Measurements from ENCODE around the gene MAMDC2. TPM values are rescaled to one million over a fixed set of nuclear protein-coding genes. Genes with fewer than 3 reads are reported as not detected.

Gene MAMDC2
- total RNA-seq, 1 experiment from 2014 or later = 0.37 TPM

DNA sequence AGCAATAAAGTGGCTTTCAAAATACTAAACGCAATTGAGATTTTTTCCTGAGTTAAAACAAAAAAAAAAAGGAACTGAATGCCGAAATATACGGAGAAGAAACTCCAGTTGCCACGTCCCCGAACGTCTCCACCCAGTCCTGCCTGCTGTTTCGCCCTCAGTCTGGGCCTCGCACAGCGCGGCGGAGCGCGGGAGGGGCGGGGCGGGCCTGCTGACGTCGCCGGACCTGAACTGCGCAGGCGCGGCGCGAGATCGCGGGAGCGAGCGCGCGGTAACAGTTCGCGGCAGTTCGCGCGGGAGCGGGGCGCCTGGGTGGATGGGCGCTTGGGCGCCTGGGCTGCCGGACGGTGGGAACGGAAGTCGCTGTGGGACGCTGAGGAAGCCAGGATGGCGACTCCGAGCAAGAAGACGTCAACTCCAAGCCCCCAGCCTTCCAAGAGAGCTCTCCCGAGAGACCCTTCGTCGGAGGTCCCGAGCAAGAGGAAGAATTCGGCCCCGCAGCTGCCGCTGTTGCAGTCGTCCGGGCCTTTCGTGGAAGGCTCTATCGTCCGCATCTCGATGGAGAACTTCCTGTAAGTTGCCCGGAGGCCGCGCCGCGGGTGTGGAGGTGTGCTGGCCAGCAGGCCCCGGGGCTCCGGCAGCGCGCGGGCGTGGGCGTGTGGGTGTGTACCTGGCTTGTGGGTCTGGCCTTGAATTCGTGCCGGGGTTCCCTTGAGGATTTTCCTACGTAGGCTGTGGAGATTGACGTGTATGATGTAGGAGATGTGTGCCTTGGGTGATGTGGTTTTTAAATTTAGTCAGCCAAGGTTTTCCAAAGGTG is 215.3 kb downstream of the MAMDC2 start, which contains the start of gene SMC5:
TSS of gene SMC5 (plus strand) at position 287 of the 820 bp plus-strand sequence. CDS start at position 388, 101 bp downstream.
- peak; percentile 89 for DNase-seq (ENCODE audit: low read depth)

DNA sequence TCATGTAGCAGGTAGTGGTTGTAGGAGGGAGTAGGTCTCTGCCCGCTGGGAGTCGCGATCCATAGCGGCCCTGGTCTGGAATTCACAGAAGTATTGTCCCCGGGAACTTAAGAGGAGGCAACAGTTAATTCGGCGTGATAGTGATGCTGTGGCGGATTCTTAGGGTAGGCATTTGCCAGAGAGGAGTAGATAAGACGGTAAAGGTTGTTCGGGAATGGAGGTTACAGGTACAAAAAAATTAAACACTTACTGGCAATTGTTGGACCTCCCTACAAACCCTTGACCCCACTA is 215.8 kb downstream of the MAMDC2 start:
- no peak for DNase-seq (ENCODE audit: low read depth)

DNA sequence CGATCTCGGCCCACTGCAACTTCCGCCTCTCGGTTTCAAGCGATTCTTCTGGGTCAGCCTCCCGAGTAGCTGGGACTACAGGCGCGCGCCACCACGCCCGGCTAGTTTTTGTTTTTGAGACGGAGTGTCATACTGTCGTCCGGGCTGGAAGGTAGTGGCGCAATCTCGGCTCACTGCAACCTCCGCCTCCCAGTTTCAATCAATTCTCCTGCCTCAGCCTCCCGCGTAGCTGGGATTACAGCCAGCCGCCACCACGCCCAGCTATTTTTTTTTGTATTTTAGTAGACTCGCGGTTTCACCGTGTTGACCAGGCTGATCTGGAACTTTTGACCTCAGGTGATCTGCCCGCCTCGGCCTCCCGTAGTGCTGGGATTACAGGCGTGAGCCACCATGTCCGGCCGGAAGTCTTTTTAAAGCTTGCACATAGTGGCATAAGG is 216.4 kb downstream of the MAMDC2 start:
- no peak for DNase-seq (ENCODE audit: low read depth)

DNA sequence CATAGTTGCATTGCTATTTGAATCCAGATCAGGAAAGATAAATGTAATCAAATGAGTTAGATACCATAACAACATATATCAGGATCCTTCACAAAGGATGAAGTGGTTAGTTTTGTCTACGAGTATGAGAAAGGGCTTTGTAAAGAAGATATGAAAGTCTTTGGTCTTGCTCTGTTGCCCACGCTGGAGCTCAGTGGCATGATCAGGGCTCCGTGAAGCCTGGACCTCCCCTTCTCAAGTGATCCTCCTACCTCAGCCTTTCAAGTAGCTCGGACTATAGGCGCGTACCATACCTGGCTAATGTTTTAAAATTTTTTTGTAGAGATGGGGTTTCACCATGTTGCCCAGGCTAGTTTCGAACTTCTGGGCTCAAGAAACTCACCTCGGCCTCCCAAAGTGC is 217.0 kb downstream of the MAMDC2 start:
- no peak for DNase-seq (ENCODE audit: low read depth)

DNA sequence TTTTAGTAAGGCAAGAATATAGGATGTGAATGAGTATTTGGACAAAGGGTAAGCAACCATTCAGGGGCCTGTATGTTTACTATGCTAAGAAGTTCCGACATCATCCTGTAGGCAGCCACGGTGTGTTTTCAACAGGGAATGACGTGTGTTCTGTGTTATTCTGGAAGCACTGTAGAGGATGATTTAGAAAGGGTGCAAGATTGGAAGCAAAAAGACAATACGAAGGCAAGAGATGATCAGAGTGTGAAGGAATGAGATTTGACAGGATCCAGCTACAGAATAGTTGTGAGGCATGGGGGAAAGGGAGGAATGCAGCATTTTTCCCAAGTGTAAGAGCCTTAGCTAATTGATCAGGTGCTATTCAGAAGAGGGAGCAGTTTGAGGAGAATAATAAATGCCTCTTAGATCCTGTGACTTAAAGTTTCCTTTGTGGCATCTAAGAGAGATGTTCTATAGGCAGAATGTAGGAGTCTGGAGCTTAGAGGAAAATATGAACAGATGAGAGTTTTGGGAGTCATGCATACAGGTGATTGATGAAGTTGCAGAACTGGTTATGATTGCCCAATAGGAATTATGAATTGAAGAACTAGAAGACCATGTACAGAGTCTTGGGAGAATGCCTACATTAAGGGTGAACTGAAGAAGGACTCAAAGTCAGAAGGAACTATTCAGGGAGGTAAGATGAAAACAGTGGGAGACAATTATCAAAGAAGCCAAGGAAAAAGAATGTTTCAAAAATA is 217.7 kb downstream of the MAMDC2 start:
- DNase-seq (ENCODE audit: low read depth) = no peak

DNA sequence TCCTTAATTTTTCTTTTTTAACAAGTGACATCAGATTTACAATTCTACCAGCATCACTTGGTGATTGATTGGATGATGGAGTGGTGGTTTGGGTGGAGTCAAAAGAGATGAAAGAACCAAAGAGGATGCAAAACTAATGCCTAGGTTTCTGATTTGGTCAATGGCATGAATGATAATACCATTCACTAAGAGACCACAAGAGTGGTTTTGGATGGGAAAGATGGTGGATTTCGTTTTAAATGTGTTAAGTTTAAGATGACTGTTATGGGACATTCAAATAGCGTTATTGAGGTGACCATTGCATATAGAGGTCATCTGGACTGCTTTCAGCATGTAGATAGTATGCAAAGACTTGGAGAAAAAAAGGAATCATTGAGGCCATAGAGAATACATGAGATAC is 218.7 kb downstream of the MAMDC2 start:
- no peak for DNase-seq (ENCODE audit: low read depth)

DNA sequence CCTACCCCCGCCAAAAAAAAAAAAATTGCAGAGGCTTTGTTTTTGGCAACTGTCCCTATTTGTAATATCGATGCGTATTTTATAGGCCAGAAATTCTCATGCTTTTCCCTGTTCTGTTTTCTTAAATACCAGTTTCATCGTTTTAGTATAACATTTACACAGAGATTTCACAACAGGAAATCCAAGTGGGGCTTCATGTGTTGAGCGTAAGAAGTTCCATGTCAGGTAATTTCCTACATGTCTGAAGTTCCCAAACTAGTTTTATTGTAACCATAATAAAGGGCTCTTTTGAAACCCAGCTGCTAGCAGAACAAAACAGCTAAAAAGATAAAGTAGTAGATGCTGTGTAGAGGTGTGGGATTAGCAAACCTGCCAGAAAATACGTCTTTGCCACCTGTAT is 219.3 kb downstream of the MAMDC2 start:
- DNase-seq (ENCODE audit: low read depth) = no peak

DNA sequence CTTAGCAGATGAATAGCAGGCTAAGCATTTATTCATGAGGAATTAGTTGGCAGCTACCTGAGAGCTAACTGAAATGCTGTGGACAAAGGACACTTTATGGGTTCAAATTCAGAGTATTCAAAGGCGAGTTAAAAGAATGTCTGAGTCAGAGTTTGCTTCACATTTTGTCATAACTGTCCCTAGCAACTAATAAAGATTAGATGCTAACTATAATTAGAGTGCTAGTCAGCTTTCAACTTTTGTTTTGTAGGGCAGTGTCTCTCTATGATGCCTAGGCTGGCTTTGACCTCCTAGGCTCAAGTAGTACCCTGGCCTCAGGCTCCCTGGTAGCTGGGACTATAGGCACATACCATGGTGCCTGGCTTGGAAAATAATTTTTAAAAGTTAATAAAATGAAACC is 219.8 kb downstream of the MAMDC2 start:
- DNase-seq (ENCODE audit: low read depth) = peak; percentile 44

Small RNA genes within 50 kb of the gene (small RNA-seq; reads per million reads assigned to genes)
- gene RNU2-5P = 2.1 reads per million, percentile 83 among the genes with 10 or more reads in this experiment

Other genes with a start within 250 kb of the MAMDC2 start
- not detected in 2 replicates for gene CFAP95, start 223.0 kb upstream of the MAMDC2 start, total RNA-seq (2014; rRNA removed; shearing (Covaris generic))
- 13.5 and 14.7 TPM in 2 replicates for gene SMC5, start 215.1 kb downstream of the MAMDC2 start, total RNA-seq (2014; rRNA removed; shearing (Covaris generic))

All from HT1080 (cell line).